ENCODE measurements around the gene SYT3.

Gene SYT3

GRCh38 chr19:50661766-50662650, 22.3 kb upstream of the SYT3 start:
- DNase-seq (ENCODE audit: low read depth), result no peak

GRCh38 chr19:50661023-50661422, 21.3 kb upstream of the SYT3 start:
- no peak for DNase-seq (ENCODE audit: low read depth)

- DNase-seq (ENCODE audit: low read depth), result no peak
These were observed 20.3 kb upstream of the SYT3 start for GRCh38 chr19:50660088-50660366.

GRCh38 chr19:50659318-50660087, 19.8 kb upstream of the SYT3 start:
- DNase-seq (ENCODE audit: low read depth), result no peak

- no peak for DNase-seq (ENCODE audit: low read depth)
These were observed 19.0 kb upstream of the SYT3 start for GRCh38 chr19:50658441-50659317.

GRCh38 chr19:50657712-50658440, 18.2 kb upstream of the SYT3 start:
- DNase-seq (ENCODE audit: low read depth), result no peak

GRCh38 chr19:50657222-50657669, 17.6 kb upstream of the SYT3 start:
- DNase-seq (ENCODE audit: low read depth), result no peak

- no peak for DNase-seq (ENCODE audit: low read depth)
These were observed 15.2 kb upstream of the SYT3 start for GRCh38 chr19:50654882-50655281.

GRCh38 chr19:50652722-50653121, 13.0 kb upstream of the SYT3 start:
- DNase-seq (ENCODE audit: low read depth), result no peak

- DNase-seq (ENCODE audit: low read depth), result no peak
These were observed 11.5 kb upstream of the SYT3 start for GRCh38 chr19:50651174-50651573.

- no peak for DNase-seq (ENCODE audit: low read depth)
These were observed 10.0 kb upstream of the SYT3 start, which contains the start of gene C19orf81 for GRCh38 chr19:50649433-50650391. Gene C19orf81 (plus strand): TSS chr19:50649445. CDS start chr19:50649445, 0 bp downstream.

- no peak for DNase-seq (ENCODE audit: low read depth)
These were observed 9.0 kb upstream of the SYT3 start for GRCh38 chr19:50648659-50649058.

- no peak for DNase-seq (ENCODE audit: low read depth)
These were observed 8.4 kb upstream of the SYT3 start for GRCh38 chr19:50647879-50648615.

GRCh38 chr19:50646074-50646807, 6.6 kb upstream of the SYT3 start:
- peak; percentile 38 for DNase-seq (ENCODE audit: low read depth)

- DNase-seq (ENCODE audit: low read depth), result no peak
These were observed 5.4 kb upstream of the SYT3 start for GRCh38 chr19:50645107-50645506.

GRCh38 chr19:50644315-50644915, 4.7 kb upstream of the SYT3 start:
- DNase-seq (ENCODE audit: low read depth), result no peak

GRCh38 chr19:50640368-50640767, 687 bp upstream of the SYT3 start:
- no peak for DNase-seq (ENCODE audit: low read depth)

GRCh38 chr19:50638600-50638999, 1.1 kb downstream of the SYT3 start:
- no peak for DNase-seq (ENCODE audit: low read depth)

All from HS-27A (cell line).